Liver (tissue), 9 donors: ENCODE measurements around the gene PCP2. TPM values are rescaled to one million over a fixed set of nuclear protein-coding genes. Genes with fewer than 3 reads are reported as not detected.
A peak's percentile ranks its signal among the peaks of the same experiment; 100 is the strongest.

ENCODE experiments used
- DNase-seq: peaks from one replicate; pipeline ENCODE4 v3.0.0-alpha.2; 2017; ENCODE audit warnings: low spot score
- H3K27ac ChIP-seq, 2 donors: one replicate each; pipeline ENCODE4 v1.7.0; 2013; ENCODE audit warnings: inconsistent platforms in 2 of 2, low read length in 2 of 2, control low read depth in 1 of 2, low read depth in 1 of 2, mild to moderate bottlenecking in 1 of 2
- H3K27me3 ChIP-seq, 4 donors: one replicate each; pipeline versions ENCODE4 v1.6.1 to v1.7.0; 2013; ENCODE audit warnings: low read length in 3 of 4, inconsistent platforms in 1 of 4, mild to moderate bottlenecking in 1 of 4, moderate library complexity in 1 of 4; ENCODE audit not compliant: control insufficient read depth in 4 of 4, insufficient read depth in 4 of 4
- H3K36me3 ChIP-seq, 4 donors: one replicate each; pipeline versions ENCODE4 v1.6.1 to v1.7.0; 2013; ENCODE audit warnings: low read length in 3 of 4, mild to moderate bottlenecking in 3 of 4, low read depth in 1 of 4, moderate library complexity in 1 of 4; ENCODE audit not compliant: control insufficient read depth in 4 of 4, insufficient read depth in 3 of 4
- H3K4me1 ChIP-seq, 4 donors: one replicate each; pipeline versions ENCODE4 v1.6.1 to v1.7.0; 2013; ENCODE audit warnings: low read length in 3 of 4, mild to moderate bottlenecking in 3 of 4, moderate library complexity in 1 of 4; ENCODE audit not compliant: control insufficient read depth in 4 of 4, insufficient read depth in 4 of 4
- H3K4me3 ChIP-seq, 3 donors: one replicate each; pipeline versions ENCODE4 v1.6.1 to v1.7.0; 2013; ENCODE audit warnings: low read length in 3 of 3, control low read depth in 1 of 3, low read depth in 1 of 3, mild to moderate bottlenecking in 1 of 3
- H3K9ac ChIP-seq, 2 donors: one replicate each; pipeline ENCODE4 v1.7.0; 2013; ENCODE audit warnings: low read length in 2 of 2, mild to moderate bottlenecking in 2 of 2, moderate library complexity in 2 of 2, control low read depth in 1 of 2, low read depth in 1 of 2
- H3K9me3 ChIP-seq, 4 donors: one replicate each; pipeline versions ENCODE4 v1.6.1 to v1.7.0; 2013; ENCODE audit warnings: low read length in 3 of 4; ENCODE audit not compliant: control insufficient read depth in 4 of 4
- FOXA1 ChIP-seq: IDR thresholded peaks from 2 replicates; pipeline ENCODE4 v1.6.1; 2016; ENCODE audit warnings: antibody characterized with exemption
- FOXA2 ChIP-seq: IDR thresholded peaks from 2 replicates; pipeline ENCODE4 v1.6.1; 2016; ENCODE audit warnings: antibody characterized with exemption
- GABPA ChIP-seq, 2 donors: IDR thresholded peaks in 1 of 2; conservative IDR thresholded peaks in 1 of 2; 2 replicates each; pipeline ENCODE4 v1.6.1; 2016; ENCODE audit warnings: antibody characterized with exemption in 2 of 2, mild to moderate bottlenecking in 1 of 2, moderate library complexity in 1 of 2
- JUND ChIP-seq, 2 donors: IDR thresholded peaks; 2 replicates each; pipeline ENCODE4 v1.6.1; 2016; ENCODE audit warnings: antibody characterized with exemption in 2 of 2
- NR2F2 ChIP-seq: IDR thresholded peaks from 2 replicates; pipeline ENCODE4 v1.6.1; 2016; ENCODE audit warnings: antibody characterized with exemption
- RAD21 ChIP-seq, 2 donors: IDR thresholded peaks; 2 replicates each; pipeline ENCODE4 v1.6.1; 2016; ENCODE audit warnings: antibody characterized with exemption in 2 of 2, mild to moderate bottlenecking in 2 of 2
- RXRA ChIP-seq, 2 donors: IDR thresholded peaks; 2 replicates each; pipeline ENCODE4 v1.6.1; 2017 to 2018; ENCODE audit warnings: antibody characterized with exemption in 2 of 2, mild to moderate bottlenecking in 1 of 2
- SP1 ChIP-seq: IDR thresholded peaks from 2 replicates; pipeline ENCODE4 v1.6.1; 2018; ENCODE audit warnings: antibody characterized with exemption, mild to moderate bottlenecking
- TAF1 ChIP-seq: conservative IDR thresholded peaks from 2 replicates; pipeline ENCODE4 v1.6.1; 2016; ENCODE audit warnings: antibody characterized with exemption, mild to moderate bottlenecking
- YY1 ChIP-seq: IDR thresholded peaks from 2 replicates; pipeline ENCODE4 v1.6.1; 2016; ENCODE audit warnings: antibody characterized with exemption, mild to moderate bottlenecking
- WGBS: extraction: QIAGEN DNeasy Blood & Tissue Kit; methylation state at CpG from one replicate; pipeline ENCODE4 v1.1.7; 2013; 5-methylcytosine and 5-hydroxymethylcytosine counted together
- polyA plus RNA-seq, 2 donors: library from polyadenylated mRNA; stranded (reverse) in 1 of 2; unstranded in 1 of 2; fragments of 200-250 nt in 1 of 2; fragments of >200 nt in 1 of 2; fragmentation: Nextera tagmentation in 1 of 2; extraction: Ambion mirVana in 1 of 2; gene quantifications; one replicate each; pipeline versions ENCODE4 v1.2.1 to v1.2.3, GENCODE V29; 2013 to 2015
- total RNA-seq, 2 donors: library from RNA; depleted of rRNA; stranded (reverse); fragments of >200 nt; gene quantifications; one replicate each; pipeline ENCODE4 v1.2.3, GENCODE V29; 2014
- TF ChIP-seq, protein P1 (sequence below): fragments of 150-350 bp; IDR thresholded peaks from 2 replicates; pipeline ENCODE4 v1.5.1; 2017; ENCODE audit warnings: improper control_type of control experiment, low read depth, low read length; ENCODE audit not compliant: missing input control
- TF ChIP-seq, protein P2 (sequence below): IDR thresholded peaks from 2 replicates; pipeline ENCODE4 v1.6.1; 2016; ENCODE audit warnings: antibody characterized with exemption, mild to moderate bottlenecking
- TF ChIP-seq, protein P3 (sequence below): IDR thresholded peaks from 2 replicates; pipeline ENCODE4 v1.6.1; 2016; ENCODE audit warnings: antibody characterized with exemption
- TF ChIP-seq, protein P4 (sequence below): IDR thresholded peaks from 2 replicates; pipeline ENCODE4 v1.6.1; 2016; ENCODE audit warnings: antibody characterized with exemption
- donor health status: healthy.
- donor health status: healthy.
- donor health status: healthy.
- donor health status: healthy.
- donor health status: healthy.

PCP2 gene
- total and polyA plus RNA-seq, 4 donors = 0.08 to 0.25 TPM; not detected in 2

DNA sequence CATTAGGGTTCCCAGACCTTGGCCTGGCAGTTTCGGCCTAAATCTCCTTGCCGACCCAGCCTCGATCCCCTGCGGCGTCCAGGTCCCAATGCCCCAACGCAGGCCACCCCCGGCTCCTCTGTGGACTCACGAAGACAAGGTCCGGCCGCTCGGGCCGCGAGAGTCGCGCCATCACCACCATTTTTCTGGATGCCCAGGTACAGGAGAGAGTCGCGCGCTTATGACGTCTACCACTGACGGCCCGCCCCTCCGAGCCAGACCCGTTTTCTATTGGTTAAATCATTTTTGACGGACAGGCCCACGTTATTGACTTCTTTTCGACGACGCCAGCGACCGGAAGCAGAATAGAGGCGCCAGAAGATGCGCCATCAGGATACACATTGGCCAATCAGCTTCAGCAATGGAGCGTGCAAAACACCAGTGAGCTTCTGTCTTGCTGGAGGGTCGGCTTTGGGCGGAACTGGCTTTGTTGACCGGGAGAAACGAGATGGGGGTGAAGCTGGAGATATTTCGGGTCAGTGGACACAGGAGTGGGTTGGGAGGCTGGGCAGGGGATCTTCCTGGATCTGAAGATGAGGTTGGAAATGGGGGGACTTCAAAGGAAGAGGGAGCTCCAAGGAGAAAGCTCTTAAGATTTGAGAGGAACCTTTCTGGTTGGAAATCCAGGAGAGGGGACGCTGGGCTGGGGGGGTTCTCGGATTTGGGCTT is 4.0 kb downstream of the PCP2 start, which contains the start of the genes PET100 and XAB2:
TSS of gene PET100 (plus strand) at position 447 of the 708 bp plus-strand sequence. CDS start at position 488, 41 bp downstream.
TSS of gene XAB2 (minus strand) at position 199 of the 708 bp plus-strand sequence. CDS start at position 181, 18 bp downstream.
- no peaks in the 10 kb centered on the region for H3K9me3 ChIP-seq
- H3K27me3 ChIP-seq = no peaks in the 10 kb centered on the region
- peak; percentile 96 for DNase-seq
- H3K27ac ChIP-seq = peak within 1 kb of the TSS; percentile 47 to 64
- H3K4me1 ChIP-seq = peaks cover 14 to 36% (median 27%) of the 10 kb centered on the region in 4 donors
- peak within 1 kb of the TSS; percentile 89 to 95 for H3K9ac ChIP-seq
- peak within 1 kb of the TSS; percentile 74 to 99 (median 97) for H3K4me3 ChIP-seq
- WGBS = under 1% methylated on average over 40 of the region's 40 CpGs
- TF ChIP-seq NR2F2 (peak; percentile 42), FOXA2 (peak; percentile 86), YY1 (peak; percentile 98), RXRA (IDR thresholded peaks at IDR 0.05) (peak in 1 of 2 donors; percentile 24), GABPA (IDR thresholded peaks at IDR 0.05 in 1 of 2, conservative IDR thresholded peaks at IDR 0.05 in 1 of 2) (peak; percentile 81 to 97), JUND (IDR thresholded peaks at IDR 0.05) (no peak), FOXA1 (peak; percentile 86), RAD21 (IDR thresholded peaks at IDR 0.05) (no peak), SP1 (peak; percentile 99)
- TF ChIP-seq, protein P1, sequence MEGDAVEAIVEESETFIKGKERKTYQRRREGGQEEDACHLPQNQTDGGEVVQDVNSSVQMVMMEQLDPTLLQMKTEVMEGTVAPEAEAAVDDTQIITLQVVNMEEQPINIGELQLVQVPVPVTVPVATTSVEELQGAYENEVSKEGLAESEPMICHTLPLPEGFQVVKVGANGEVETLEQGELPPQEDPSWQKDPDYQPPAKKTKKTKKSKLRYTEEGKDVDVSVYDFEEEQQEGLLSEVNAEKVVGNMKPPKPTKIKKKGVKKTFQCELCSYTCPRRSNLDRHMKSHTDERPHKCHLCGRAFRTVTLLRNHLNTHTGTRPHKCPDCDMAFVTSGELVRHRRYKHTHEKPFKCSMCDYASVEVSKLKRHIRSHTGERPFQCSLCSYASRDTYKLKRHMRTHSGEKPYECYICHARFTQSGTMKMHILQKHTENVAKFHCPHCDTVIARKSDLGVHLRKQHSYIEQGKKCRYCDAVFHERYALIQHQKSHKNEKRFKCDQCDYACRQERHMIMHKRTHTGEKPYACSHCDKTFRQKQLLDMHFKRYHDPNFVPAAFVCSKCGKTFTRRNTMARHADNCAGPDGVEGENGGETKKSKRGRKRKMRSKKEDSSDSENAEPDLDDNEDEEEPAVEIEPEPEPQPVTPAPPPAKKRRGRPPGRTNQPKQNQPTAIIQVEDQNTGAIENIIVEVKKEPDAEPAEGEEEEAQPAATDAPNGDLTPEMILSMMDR = no peak
- TF ChIP-seq, protein P2, sequence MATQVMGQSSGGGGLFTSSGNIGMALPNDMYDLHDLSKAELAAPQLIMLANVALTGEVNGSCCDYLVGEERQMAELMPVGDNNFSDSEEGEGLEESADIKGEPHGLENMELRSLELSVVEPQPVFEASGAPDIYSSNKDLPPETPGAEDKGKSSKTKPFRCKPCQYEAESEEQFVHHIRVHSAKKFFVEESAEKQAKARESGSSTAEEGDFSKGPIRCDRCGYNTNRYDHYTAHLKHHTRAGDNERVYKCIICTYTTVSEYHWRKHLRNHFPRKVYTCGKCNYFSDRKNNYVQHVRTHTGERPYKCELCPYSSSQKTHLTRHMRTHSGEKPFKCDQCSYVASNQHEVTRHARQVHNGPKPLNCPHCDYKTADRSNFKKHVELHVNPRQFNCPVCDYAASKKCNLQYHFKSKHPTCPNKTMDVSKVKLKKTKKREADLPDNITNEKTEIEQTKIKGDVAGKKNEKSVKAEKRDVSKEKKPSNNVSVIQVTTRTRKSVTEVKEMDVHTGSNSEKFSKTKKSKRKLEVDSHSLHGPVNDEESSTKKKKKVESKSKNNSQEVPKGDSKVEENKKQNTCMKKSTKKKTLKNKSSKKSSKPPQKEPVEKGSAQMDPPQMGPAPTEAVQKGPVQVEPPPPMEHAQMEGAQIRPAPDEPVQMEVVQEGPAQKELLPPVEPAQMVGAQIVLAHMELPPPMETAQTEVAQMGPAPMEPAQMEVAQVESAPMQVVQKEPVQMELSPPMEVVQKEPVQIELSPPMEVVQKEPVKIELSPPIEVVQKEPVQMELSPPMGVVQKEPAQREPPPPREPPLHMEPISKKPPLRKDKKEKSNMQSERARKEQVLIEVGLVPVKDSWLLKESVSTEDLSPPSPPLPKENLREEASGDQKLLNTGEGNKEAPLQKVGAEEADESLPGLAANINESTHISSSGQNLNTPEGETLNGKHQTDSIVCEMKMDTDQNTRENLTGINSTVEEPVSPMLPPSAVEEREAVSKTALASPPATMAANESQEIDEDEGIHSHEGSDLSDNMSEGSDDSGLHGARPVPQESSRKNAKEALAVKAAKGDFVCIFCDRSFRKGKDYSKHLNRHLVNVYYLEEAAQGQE = peak; percentile 24
- H3K36me3 ChIP-seq = peaks cover 5 to 28% (median 7%) of the 10 kb centered on the region in 4 donors

DNA sequence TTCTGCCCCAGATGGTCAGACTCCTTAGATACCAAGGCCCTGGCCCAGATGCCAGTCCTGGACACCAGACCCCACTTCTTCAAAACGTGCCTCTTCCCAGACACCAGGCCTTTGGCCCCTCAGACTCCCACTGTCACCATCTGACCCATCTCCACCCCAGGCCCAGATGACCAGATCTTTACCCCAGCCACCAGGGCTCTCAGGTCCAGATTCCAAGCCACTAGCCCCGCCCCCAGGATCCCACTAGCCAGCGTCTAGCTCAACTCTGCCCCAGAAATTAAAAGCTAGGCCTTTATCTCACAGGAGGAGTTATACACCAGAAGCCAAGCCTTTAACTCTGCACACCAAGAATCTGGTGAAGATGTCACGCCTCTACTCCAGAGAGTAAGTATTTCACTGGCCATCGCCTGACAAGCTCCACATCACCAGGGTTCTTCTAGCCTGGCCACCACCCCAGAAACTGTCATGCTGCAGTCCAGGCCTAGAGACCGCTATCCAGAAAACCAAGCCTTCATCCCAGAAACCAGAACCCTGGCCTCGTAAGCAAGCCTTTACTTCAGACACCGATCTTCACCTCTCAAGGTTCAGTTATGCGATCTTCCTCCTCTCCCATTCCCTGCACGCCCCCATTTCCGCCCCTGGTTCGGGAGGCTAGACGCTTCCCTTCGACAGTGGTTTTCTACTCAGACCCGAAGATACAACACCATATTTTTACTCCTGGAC is 4.8 kb downstream of the PCP2 start:
- peaks cover 14 to 36% (median 27%) of the 10 kb centered on the region in 4 donors for H3K4me1 ChIP-seq
- peak overlapping the region; percentile 21 to 64 for H3K27ac ChIP-seq
- peak overlapping the region; percentile 89 to 92 for H3K9ac ChIP-seq
- no peak for DNase-seq
- no peaks in the 10 kb centered on the region for H3K27me3 ChIP-seq
- no peaks in the 10 kb centered on the region for H3K9me3 ChIP-seq
- peak overlapping the region; percentile 74 to 99 (median 97) for H3K4me3 ChIP-seq
- 3% methylated on average over 15 of the region's 15 CpGs for WGBS
- peaks cover 7 to 33% (median 9%) of the 10 kb centered on the region in 4 donors for H3K36me3 ChIP-seq
- TF ChIP-seq JUND (IDR thresholded peaks at IDR 0.05) (no peak), SP1 (no peak), GABPA (IDR thresholded peaks at IDR 0.05 in 1 of 2, conservative IDR thresholded peaks at IDR 0.05 in 1 of 2) (no peak), TAF1 (no peak), FOXA2 (no peak), FOXA1 (no peak), RXRA (IDR thresholded peaks at IDR 0.05) (no peak)
- TF ChIP-seq, protein P2 = no peak
- TF ChIP-seq, protein P3, sequence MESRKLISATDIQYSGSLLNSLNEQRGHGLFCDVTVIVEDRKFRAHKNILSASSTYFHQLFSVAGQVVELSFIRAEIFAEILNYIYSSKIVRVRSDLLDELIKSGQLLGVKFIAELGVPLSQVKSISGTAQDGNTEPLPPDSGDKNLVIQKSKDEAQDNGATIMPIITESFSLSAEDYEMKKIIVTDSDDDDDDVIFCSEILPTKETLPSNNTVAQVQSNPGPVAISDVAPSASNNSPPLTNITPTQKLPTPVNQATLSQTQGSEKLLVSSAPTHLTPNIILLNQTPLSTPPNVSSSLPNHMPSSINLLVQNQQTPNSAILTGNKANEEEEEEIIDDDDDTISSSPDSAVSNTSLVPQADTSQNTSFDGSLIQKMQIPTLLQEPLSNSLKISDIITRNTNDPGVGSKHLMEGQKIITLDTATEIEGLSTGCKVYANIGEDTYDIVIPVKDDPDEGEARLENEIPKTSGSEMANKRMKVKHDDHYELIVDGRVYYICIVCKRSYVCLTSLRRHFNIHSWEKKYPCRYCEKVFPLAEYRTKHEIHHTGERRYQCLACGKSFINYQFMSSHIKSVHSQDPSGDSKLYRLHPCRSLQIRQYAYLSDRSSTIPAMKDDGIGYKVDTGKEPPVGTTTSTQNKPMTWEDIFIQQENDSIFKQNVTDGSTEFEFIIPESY = no peak
- TF ChIP-seq, protein P1 = no peak
- TF ChIP-seq, protein P4, sequence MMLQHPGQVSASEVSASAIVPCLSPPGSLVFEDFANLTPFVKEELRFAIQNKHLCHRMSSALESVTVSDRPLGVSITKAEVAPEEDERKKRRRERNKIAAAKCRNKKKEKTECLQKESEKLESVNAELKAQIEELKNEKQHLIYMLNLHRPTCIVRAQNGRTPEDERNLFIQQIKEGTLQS = no peak
